Endothelial cell (in vitro differentiated cells): ENCODE measurements around the gene DTNBP1. TPM values are rescaled to one million over a fixed set of nuclear protein-coding genes. Genes with fewer than 3 reads are reported as not detected.

ENCODE experiments used
- DNase-seq: peaks from one replicate; pipeline ENCODE4 v3.0.0; 2021; ENCODE audit warnings: low spot score
- H3K27ac Mint-ChIP-seq: one replicate; pipeline ENCODE4 v1.8.0; 2021; ENCODE audit warnings: mixed read lengths, inconsistent platforms; ENCODE audit not compliant: unreplicated experiment
- H3K27me3 Mint-ChIP-seq: one replicate; pipeline ENCODE4 v1.8.0; 2021; ENCODE audit warnings: mild to moderate bottlenecking, moderate library complexity, mixed read lengths, inconsistent platforms; ENCODE audit not compliant: unreplicated experiment
- H3K36me3 Mint-ChIP-seq: one replicate; pipeline ENCODE4 v1.8.0; 2021; ENCODE audit warnings: mild to moderate bottlenecking, low read depth, mixed read lengths, inconsistent platforms; ENCODE audit not compliant: unreplicated experiment
- H3K4me1 Mint-ChIP-seq: one replicate; pipeline ENCODE4 v1.8.0; 2021; ENCODE audit warnings: mild to moderate bottlenecking, mixed read lengths, inconsistent platforms; ENCODE audit not compliant: unreplicated experiment
- H3K4me3 Mint-ChIP-seq: one replicate; pipeline ENCODE4 v1.8.0; 2021; ENCODE audit warnings: mild to moderate bottlenecking, mixed read lengths, inconsistent platforms; ENCODE audit not compliant: unreplicated experiment
- H3K9me3 Mint-ChIP-seq: one replicate; pipeline ENCODE4 v1.8.0; 2021; ENCODE audit warnings: mixed read lengths, inconsistent platforms; ENCODE audit not compliant: unreplicated experiment
- total RNA-seq: library from RNA; stranded (reverse); fragmentation: NEBNext Ultra II Directional; extraction: Animal tissue kit (Norgen Biotek cat#: 25700); gene quantifications from one replicate; pipeline ENCODE4 v1.2.1, GENCODE V29; 2021; ENCODE audit not compliant: unreplicated experiment
- TF ChIP-seq, protein P1 (sequence below): fragments of 200-600 bp; sonication (generic); IDR thresholded peaks from one replicate; pipeline ENCODE4 v1.5.0; 2021; ENCODE audit warnings: antibody characterized with exemption; ENCODE audit not compliant: unreplicated experiment

DTNBP1 gene
- total RNA-seq, 1 donor from 2014 or later: 19.3 TPM

DNA sequence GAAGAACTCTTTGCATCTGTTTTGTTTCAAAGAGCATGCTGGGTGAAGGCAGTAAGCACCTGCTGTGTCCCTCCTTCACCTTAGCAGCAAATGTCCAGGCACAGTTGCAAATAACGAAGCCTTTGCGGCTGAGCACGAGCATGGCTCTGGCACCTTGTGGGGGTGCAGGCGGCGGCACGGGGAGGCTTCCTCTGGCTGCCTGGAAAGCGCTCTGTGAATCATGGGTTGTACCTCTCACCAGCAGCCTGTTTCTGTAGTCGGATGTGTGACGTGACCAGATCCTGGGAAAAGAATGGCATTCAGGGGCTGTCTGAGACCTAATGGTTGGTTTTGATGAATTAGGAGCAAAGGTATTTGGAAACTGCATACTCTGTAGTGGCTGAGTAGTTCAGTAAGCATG lies 144.8 kb downstream of the DTNBP1 start:
- H3K4me1 Mint-ChIP-seq: peaks cover 9% of the 10 kb centered on the region
- no peak overlapping the region for H3K27ac Mint-ChIP-seq
- peaks cover 26% of the 10 kb centered on the region for H3K27me3 Mint-ChIP-seq
- DNase-seq: no peak
- H3K9me3 Mint-ChIP-seq: no peaks in the 10 kb centered on the region
- H3K36me3 Mint-ChIP-seq: peaks cover 66% of the 10 kb centered on the region
- TF ChIP-seq, protein P1, sequence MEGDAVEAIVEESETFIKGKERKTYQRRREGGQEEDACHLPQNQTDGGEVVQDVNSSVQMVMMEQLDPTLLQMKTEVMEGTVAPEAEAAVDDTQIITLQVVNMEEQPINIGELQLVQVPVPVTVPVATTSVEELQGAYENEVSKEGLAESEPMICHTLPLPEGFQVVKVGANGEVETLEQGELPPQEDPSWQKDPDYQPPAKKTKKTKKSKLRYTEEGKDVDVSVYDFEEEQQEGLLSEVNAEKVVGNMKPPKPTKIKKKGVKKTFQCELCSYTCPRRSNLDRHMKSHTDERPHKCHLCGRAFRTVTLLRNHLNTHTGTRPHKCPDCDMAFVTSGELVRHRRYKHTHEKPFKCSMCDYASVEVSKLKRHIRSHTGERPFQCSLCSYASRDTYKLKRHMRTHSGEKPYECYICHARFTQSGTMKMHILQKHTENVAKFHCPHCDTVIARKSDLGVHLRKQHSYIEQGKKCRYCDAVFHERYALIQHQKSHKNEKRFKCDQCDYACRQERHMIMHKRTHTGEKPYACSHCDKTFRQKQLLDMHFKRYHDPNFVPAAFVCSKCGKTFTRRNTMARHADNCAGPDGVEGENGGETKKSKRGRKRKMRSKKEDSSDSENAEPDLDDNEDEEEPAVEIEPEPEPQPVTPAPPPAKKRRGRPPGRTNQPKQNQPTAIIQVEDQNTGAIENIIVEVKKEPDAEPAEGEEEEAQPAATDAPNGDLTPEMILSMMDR: no peak
- H3K4me3 Mint-ChIP-seq: no peak overlapping the region

DNA sequence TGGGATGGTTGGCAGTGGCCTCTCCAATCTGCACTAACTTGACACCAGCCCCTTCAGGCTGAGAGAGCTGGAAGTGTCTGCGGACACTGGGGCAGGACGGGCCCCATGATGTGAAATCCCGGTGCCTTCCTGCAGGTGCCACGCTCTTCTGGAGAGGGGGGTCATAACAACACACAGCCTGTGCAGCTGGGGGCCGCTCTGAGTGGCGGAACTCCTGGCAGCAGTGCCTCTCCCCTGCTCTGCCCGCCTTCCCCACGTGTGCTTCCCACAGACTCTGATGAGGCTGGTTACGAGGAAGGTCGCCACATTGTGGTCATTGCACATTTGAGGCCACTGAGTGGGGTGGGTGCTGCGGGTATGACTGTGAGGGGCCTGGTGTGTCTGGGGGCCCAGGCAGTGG lies 145.2 kb downstream of the DTNBP1 start:
- Mint-ChIP-seq H3K27ac (no peak overlapping the region), H3K4me3 (no peak overlapping the region), H3K36me3 (peaks cover 63% of the 10 kb centered on the region), H3K4me1 (peaks cover 9% of the 10 kb centered on the region), H3K27me3 (peaks cover 26% of the 10 kb centered on the region), H3K9me3 (no peaks in the 10 kb centered on the region)
- DNase-seq: no peak
- TF ChIP-seq, protein P1: no peak

DNA sequence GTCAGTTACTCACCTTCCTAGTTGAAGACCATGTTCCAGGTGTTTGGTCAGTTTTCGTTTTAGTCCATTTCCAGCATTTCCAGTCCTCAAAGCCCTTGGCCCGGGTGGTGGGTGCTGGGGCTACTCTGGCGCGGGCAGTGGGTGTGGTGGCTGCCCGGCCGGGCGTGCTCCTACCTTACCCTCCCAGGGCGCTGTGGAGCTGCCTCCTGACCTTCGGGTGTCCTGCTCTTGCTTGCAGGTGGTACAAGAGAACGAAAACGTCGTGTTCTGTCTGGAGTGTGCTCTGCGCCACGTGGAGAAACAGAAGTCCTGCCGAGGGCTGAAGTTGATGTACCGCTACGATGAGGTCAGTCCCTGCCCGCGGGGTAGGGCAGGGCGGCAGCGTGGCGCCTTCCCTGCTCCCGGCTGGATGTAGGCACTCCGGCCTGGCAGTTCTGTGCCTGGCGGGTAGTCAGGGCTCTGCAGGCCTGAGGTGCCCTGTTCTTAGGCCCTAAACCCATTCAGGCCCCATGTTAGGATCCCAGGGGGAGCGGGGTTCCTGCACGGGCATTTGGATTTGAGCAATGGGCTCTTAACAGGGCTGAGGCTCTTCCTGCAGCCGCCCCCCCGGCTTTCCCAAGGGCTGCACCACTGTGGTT lies 145.8 kb downstream of the DTNBP1 start:
- H3K4me1 Mint-ChIP-seq: peaks cover 13% of the 10 kb centered on the region
- TF ChIP-seq, protein P1: no peak
- DNase-seq: no peak
- H3K27ac Mint-ChIP-seq: no peak overlapping the region
- H3K9me3 Mint-ChIP-seq: no peaks in the 10 kb centered on the region
- peaks cover 32% of the 10 kb centered on the region for H3K27me3 Mint-ChIP-seq
- H3K4me3 Mint-ChIP-seq: no peak overlapping the region
- H3K36me3 Mint-ChIP-seq: peaks cover 63% of the 10 kb centered on the region

DNA sequence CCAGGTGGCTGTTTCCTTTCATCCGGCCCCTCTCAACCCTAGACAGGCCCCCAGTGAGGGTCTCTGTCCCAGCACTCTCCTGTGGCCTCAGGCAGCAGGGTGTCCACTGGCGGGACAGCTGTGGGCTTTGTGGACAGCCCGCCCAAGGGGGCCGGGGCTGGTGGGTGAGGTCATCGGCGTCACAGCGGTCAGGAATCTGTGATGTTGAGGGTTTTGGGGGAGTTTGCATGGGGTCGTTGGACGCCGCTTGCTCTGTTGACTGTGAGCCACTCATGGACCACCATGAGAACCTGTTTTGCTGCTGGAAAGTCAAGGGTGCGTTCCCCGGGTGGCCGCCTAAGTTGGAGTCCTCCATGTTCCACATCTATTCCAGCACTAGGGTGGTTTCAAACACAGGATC lies 146.4 kb downstream of the DTNBP1 start:
- TF ChIP-seq, protein P1: no peak
- no peaks in the 10 kb centered on the region for H3K9me3 Mint-ChIP-seq
- no peak for DNase-seq
- H3K27ac Mint-ChIP-seq: no peak overlapping the region
- peaks cover 18% of the 10 kb centered on the region for H3K4me1 Mint-ChIP-seq
- peaks cover 63% of the 10 kb centered on the region for H3K36me3 Mint-ChIP-seq
- no peak overlapping the region for H3K4me3 Mint-ChIP-seq
- H3K27me3 Mint-ChIP-seq: peaks cover 32% of the 10 kb centered on the region

DNA sequence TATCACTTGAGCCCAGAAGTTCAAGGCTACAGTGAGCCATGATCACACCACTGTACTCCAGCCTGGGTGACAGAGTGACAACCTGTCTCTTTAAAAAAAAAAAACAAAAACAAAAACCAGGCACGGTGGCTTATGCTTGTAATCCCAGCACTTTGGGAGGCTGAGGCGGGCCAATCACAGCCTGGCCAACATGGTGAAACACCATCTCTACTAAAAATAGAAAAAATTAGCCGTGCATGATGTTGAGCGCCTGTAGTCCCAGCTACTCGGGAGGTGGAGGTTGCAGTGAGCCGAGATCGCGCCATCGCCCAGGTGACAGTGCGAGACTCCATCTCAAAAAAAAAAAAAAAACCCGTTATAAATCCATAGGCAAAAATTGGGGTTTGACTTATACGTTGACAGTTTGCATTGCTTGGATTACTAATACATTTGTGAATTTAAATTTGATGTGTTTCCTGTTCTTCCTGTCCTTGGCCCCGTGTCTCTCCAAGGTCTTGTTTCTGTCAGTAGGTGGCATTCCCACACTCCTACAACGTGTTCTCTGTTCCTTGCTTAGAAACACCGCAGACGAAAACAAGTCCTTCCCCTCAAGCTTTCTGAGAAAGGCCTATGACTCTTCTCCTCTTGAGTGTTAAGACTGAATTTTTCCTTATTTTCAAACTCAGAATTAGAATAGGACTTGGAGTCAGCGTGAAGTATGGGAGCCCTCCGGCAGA lies 147.0 kb downstream of the DTNBP1 start:
- no peak for DNase-seq
- no peak overlapping the region for H3K27ac Mint-ChIP-seq
- no peak overlapping the region for H3K4me3 Mint-ChIP-seq
- H3K36me3 Mint-ChIP-seq: peaks cover 61% of the 10 kb centered on the region
- TF ChIP-seq, protein P1: no peak
- no peaks in the 10 kb centered on the region for H3K9me3 Mint-ChIP-seq
- peaks cover 32% of the 10 kb centered on the region for H3K27me3 Mint-ChIP-seq
- peaks cover 18% of the 10 kb centered on the region for H3K4me1 Mint-ChIP-seq
